Ovary (tissue), 3 donors: ENCODE measurements around the gene ARHGDIA.

Experiments
- POLR2A ChIP-seq: fragments of 450-650 bp; IDR thresholded peaks from one replicate; pipeline ENCODE4 v1.6.1; 2017; ENCODE audit warnings: antibody characterized with exemption, mild to moderate bottlenecking, moderate library complexity
- TF ChIP-seq, protein P1 (sequence below), 3 donors: fragments of 450-650 bp in 2 of 3; fragments of 200-600 bp in 1 of 3; IDR thresholded peaks; one replicate each; pipeline versions ENCODE4 v1.5.1 to v1.8.0; 2016 to 2022; ENCODE audit warnings: antibody characterized with exemption in 3 of 3, mild to moderate bottlenecking in 1 of 3
- donor health status: DM: no; HTN: no; CAD: no.

DNA sequence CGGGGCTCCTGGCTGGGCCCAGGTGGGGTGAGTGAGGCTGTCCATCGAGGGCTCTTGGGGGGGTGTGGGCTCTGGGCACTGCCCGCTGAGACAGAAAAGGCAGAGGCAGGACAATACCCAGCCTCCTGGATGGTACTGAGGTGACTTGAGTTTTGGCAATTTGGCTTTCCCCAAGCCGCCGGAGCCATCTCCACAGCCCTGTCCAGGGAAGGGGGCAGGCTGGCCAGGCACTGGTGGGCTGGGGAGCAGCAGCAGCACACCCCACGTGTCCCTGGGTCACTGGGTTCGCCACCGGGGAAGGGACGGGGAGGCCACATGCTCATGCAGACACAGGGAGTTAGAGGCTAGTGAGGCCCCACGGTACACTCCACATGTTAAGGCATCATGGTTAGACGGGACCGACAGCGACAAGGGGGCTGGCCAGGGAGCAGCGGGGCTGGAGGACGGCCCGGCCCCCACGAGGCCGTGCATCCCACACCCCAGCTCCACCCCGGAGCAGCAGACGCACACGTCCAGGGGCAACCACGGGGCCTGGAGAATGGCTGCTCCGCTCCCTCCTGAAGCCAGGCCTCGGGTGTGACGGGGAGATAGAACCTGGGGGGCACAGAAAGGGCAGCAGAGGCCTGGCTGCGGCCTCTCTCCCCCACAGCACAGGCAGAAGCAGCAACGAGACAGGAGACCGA is 3.0 kb downstream of the ARHGDIA start:
- TF ChIP-seq, protein P1, sequence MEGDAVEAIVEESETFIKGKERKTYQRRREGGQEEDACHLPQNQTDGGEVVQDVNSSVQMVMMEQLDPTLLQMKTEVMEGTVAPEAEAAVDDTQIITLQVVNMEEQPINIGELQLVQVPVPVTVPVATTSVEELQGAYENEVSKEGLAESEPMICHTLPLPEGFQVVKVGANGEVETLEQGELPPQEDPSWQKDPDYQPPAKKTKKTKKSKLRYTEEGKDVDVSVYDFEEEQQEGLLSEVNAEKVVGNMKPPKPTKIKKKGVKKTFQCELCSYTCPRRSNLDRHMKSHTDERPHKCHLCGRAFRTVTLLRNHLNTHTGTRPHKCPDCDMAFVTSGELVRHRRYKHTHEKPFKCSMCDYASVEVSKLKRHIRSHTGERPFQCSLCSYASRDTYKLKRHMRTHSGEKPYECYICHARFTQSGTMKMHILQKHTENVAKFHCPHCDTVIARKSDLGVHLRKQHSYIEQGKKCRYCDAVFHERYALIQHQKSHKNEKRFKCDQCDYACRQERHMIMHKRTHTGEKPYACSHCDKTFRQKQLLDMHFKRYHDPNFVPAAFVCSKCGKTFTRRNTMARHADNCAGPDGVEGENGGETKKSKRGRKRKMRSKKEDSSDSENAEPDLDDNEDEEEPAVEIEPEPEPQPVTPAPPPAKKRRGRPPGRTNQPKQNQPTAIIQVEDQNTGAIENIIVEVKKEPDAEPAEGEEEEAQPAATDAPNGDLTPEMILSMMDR (IDR thresholded peaks at IDR 0.05): no peak
- no peak for TF ChIP-seq POLR2A
